Measurements from ENCODE around the gene NRF1.

DNA sequence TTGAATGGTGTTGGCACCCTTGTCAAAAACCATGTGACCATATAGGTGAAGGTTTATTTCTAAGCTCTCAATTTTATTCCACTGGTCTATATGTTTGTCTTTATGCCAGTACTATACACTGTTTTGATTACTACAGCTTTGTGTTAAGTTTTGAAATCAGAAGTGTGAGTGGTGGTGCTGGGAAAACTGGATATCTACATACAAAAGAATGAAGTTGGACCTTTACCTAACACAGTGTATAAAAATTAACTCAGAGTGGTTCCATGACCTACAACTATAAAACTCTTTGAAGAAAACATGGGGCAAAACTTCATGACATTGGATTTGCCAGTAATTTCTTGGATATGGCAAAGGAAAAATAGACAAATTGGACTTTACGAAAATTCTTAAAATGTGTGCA, 112.2 kb downstream of the NRF1 start:
- TF ChIP-seq, protein P1, sequence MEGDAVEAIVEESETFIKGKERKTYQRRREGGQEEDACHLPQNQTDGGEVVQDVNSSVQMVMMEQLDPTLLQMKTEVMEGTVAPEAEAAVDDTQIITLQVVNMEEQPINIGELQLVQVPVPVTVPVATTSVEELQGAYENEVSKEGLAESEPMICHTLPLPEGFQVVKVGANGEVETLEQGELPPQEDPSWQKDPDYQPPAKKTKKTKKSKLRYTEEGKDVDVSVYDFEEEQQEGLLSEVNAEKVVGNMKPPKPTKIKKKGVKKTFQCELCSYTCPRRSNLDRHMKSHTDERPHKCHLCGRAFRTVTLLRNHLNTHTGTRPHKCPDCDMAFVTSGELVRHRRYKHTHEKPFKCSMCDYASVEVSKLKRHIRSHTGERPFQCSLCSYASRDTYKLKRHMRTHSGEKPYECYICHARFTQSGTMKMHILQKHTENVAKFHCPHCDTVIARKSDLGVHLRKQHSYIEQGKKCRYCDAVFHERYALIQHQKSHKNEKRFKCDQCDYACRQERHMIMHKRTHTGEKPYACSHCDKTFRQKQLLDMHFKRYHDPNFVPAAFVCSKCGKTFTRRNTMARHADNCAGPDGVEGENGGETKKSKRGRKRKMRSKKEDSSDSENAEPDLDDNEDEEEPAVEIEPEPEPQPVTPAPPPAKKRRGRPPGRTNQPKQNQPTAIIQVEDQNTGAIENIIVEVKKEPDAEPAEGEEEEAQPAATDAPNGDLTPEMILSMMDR (conservative IDR thresholded peaks at IDR 0.05): no peak
- no peak for TF ChIP-seq EZH2 (IDR thresholded peaks at IDR 0.05; ENCODE audit: low read depth)

Measured in PC-9 (cell line).